Choroid plexus epithelial cell (primary cell): ENCODE results near the gene NPM3.
"Not testable (repeated sequence)": the region's sequence is repeated elsewhere in the genome, so short reads cannot be mapped to it uniquely, and the experiment has no call there.

Experiments used
- DNase-seq: peaks from one replicate; pipeline ENCODE4 v3.0.0-alpha.2; 2010; ENCODE audit warnings: low read depth
- H3K4me3 ChIP-seq: 2 replicates; pipeline ENCODE4 v1.5.1; 2011; ENCODE audit warnings: low read depth, mild to moderate bottlenecking, control low read depth, low read length, moderate library complexity
- TF ChIP-seq, protein P1 (sequence below): conservative IDR thresholded peaks from 2 replicates; pipeline ENCODE4 v1.5.1; 2011; ENCODE audit warnings: low read depth, mild to moderate bottlenecking, control low read depth, inconsistent platforms, low read length, moderate library complexity

The NPM3 gene

DNA sequence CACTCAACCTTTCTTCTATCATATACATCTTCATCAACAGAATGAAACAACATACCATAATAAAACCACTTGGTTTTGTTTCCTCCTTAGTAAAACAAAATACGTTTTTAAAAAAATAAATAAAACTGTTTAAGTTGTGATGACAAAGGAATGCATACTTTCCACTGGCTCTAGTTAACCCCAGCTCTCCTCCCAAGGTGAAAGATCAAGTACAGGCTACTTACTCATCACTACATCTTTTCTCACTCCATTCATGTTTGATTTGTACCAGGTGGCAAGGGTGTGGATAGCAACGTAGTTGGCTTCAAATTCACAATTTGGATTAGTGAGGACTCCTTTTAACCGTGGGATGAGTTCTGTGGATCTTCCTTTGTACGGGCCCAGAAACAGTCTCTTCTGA, 20.3 kb upstream of the NPM3 start:
- DNase-seq, result no peak
- TF ChIP-seq, protein P1, sequence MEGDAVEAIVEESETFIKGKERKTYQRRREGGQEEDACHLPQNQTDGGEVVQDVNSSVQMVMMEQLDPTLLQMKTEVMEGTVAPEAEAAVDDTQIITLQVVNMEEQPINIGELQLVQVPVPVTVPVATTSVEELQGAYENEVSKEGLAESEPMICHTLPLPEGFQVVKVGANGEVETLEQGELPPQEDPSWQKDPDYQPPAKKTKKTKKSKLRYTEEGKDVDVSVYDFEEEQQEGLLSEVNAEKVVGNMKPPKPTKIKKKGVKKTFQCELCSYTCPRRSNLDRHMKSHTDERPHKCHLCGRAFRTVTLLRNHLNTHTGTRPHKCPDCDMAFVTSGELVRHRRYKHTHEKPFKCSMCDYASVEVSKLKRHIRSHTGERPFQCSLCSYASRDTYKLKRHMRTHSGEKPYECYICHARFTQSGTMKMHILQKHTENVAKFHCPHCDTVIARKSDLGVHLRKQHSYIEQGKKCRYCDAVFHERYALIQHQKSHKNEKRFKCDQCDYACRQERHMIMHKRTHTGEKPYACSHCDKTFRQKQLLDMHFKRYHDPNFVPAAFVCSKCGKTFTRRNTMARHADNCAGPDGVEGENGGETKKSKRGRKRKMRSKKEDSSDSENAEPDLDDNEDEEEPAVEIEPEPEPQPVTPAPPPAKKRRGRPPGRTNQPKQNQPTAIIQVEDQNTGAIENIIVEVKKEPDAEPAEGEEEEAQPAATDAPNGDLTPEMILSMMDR, result no peak
- H3K4me3 ChIP-seq, result no peak overlapping the region

DNA sequence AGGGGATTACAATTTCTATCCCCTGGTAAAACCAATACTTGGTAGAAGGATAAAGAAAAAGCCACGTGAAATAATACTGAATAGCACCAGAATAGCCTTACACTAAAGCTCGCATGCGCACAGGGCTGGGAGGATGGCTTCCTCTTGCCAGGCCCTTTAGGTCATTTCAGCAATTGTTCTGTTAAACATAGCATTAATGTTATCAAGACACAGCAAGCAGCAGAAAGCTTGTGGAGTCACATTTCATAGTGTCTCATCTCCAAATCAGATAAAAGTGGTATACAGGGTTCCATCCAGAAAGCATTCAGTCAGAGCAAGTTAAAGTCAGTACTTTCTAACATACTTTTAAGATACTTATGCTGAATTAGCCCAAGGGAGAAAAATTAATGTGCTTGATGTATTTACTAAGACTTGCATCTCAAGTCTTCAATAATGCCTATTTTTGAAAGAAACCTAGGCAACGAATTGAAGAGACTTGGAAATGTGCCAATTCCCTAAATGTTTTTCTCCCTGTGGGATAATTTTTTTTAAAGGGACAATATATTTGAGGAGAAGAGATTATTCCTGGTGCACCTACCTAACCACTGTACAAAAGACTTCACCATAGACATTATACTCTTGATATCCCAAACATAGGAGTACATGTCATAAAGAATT, 14.3 kb upstream of the NPM3 start:
- no peak overlapping the region for H3K4me3 ChIP-seq
- TF ChIP-seq, protein P1, result no peak
- no peak for DNase-seq

DNA sequence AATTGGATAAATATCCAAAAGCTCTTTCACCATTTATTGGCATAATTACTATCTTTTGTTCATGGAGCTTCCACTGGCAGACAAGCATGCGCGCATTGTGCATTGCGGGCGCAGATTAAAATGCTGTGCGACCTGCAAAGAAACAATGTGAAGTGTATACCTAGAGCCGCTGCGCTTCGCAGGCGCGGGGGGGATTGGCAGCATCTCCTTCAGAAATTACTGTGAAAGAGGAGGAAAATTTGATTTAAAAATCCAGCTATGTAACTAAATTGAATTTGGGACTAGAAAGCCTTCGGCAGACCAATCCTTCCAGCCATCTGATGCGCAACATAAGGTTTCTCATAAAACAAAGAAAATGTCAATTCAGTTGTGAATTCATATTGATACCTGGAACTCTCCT, 10.3 kb upstream of the NPM3 start:
- TF ChIP-seq, protein P1, result no peak
- no peak for DNase-seq
- H3K4me3 ChIP-seq, result no peak overlapping the region

DNA sequence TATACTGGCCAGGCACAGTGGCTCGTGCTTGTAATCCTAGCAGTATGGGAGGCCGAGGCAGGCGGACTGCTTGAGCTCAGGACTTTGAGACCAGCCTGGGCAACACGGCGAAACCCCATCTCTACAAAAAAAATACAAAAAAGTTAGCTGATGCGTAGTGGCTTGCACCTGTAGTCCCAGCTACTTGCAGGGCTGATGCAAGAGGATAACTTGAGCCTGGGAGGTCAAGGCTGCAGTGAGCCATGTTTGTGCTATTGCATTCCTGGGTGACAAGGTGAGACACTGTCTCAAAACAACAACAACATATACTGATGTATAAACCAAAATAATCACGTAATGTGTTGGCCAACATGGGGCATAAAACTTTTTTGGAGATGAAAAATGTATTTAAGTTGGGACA, 6.4 kb upstream of the NPM3 start:
- TF ChIP-seq, protein P1, result no peak
- no peak for DNase-seq

DNA sequence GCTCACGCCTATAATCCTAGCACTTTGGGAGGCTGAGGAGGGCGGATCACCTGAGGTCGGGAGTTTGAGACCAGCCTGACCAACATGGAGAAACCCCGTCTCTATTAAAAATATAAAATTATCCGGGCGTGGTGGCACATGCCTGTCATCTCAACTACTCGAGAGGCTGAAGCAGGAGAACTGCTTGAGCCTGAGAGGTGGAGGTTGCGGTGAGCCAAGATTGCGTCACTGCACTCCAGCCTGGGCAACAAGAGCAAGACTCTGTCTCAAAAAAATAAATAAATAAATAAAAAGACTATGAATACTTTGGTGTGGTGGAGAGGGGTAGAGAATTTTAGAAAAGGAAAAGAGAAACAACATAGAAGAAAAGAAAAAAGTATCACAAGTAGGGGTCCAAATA, 6.0 kb upstream of the NPM3 start:
- not testable (repeated sequence) for H3K4me3 ChIP-seq, DNase-seq

More for the DNA sequence above, 6.4 kb upstream of the NPM3 start:
- H3K4me3 ChIP-seq, result no peak overlapping the region

DNA sequence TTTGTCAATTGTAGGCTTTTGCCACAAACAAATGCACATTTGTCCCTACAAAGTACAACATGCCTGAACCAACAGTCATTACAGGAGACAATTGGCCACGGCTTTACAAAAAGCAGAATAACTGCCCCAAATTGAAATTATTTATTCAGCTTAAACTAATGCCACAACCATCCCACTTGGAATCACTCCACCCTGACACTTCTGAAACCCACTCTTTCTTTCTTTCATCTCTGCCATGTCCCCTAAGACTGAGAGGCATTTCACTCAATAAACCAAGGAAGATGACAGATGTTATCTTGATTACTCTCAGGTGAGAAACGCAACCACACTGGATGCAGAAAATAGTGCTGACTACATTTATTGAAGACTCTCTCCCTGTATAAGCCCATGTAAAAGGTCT, 2.6 kb upstream of the NPM3 start:
- H3K4me3 ChIP-seq, result no peak overlapping the region
- TF ChIP-seq, protein P1, result no peak
- no peak for DNase-seq

DNA sequence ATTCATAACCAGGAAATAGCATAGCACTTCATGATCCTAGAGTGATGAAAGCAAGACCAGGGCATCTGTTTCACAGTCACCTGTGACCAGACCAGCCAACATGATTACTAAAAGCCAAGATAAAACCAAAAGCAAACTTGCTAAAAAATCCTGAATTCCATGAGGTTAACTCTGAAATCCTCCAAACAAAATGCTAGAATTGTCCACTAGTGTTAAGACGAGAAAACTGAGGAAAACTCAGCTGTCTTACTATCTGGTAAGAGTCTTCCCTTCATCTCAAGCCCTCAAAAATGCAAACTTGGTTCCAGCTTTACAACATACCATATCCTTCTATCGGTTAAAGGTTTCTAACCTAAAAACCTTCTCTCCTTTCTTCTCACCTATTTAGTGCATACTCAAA, 1.3 kb upstream of the NPM3 start:
- TF ChIP-seq, protein P1, result no peak
- no peak for DNase-seq
- H3K4me3 ChIP-seq, result no peak overlapping the region

DNA sequence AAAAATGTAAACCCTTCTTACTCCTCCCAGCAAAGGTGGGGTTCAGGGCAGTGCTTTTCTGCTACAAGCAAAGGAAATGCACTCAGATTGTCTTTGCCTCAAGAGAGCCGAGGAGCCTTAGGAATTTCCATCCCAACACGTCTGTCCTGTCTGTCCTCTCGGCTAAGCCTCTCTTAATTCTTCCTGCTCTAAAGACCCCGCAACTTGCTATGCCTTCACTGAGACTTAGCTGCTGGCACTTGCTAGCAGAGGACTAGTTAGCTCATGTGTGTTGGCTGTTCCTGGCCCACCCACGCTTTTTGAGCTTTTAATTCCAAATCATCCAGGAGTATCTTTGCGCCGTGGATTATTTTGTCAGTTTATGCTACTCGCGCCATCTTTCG, 481 bp upstream of the NPM3 start:
- peak; percentile 23 for DNase-seq
- TF ChIP-seq, protein P1, result no peak
- H3K4me3 ChIP-seq, result peak overlapping the region; percentile 63
